H9 (cell line): ENCODE results near the gene TIMM22. TPM values are rescaled to one million over a fixed set of nuclear protein-coding genes. Genes with fewer than 3 reads are reported as not detected.

Experiments used
- DNase-seq: peaks from one replicate; pipeline ENCODE4 v3.0.0-alpha.2; 2017
- H2AFZ ChIP-seq: one replicate; pipeline ENCODE4 v1.6.1; 2013; ENCODE audit warnings: mild to moderate bottlenecking, low read length, control low read depth, moderate library complexity
- H2AK5ac ChIP-seq: 2 replicates; pipeline ENCODE4 v1.6.1; 2013; ENCODE audit warnings: low read length, control low read depth, mixed read lengths; ENCODE audit not compliant: insufficient read length
- H2BK120ac ChIP-seq: one replicate; pipeline ENCODE4 v1.6.1; 2013; ENCODE audit warnings: low read depth, mild to moderate bottlenecking, low read length, control low read depth, inconsistent platforms; ENCODE audit not compliant: poor library complexity, severe bottlenecking
- H2BK12ac ChIP-seq: 2 replicates; pipeline ENCODE4 v1.6.1; 2013; ENCODE audit warnings: low read length, control low read depth, mixed read lengths, low read depth; ENCODE audit not compliant: insufficient read length
- H2BK15ac ChIP-seq: 2 replicates; pipeline ENCODE4 v1.6.1; 2013; ENCODE audit warnings: low read depth, low read length, control low read depth
- H2BK20ac ChIP-seq: one replicate; pipeline ENCODE4 v1.6.1; 2013; ENCODE audit warnings: low read depth, mild to moderate bottlenecking, low read length, control low read depth, inconsistent platforms; ENCODE audit not compliant: poor library complexity, severe bottlenecking
- H2BK5ac ChIP-seq: 2 replicates; pipeline ENCODE4 v1.6.1; 2013; ENCODE audit warnings: low read length, control low read depth, mixed read lengths; ENCODE audit not compliant: insufficient read length
- H3K14ac ChIP-seq: 2 replicates; pipeline ENCODE4 v1.6.1; 2013; ENCODE audit warnings: low read length, control low read depth; ENCODE audit not compliant: insufficient read depth
- H3K18ac ChIP-seq: 2 replicates; pipeline ENCODE4 v1.6.1; 2013; ENCODE audit warnings: low read depth, mild to moderate bottlenecking, mixed read lengths, low read length, control low read depth; ENCODE audit not compliant: insufficient read length
- H3K23ac ChIP-seq: 2 replicates; pipeline ENCODE4 v1.6.1; 2013; ENCODE audit warnings: low read length, control low read depth, mixed read lengths, low read depth; ENCODE audit not compliant: insufficient read length
- H3K23me2 ChIP-seq: 2 replicates; pipeline ENCODE4 v1.6.1; 2013; ENCODE audit warnings: low read depth, mild to moderate bottlenecking, mixed read lengths, low read length, control low read depth; ENCODE audit not compliant: insufficient read length, poor library complexity, severe bottlenecking
- H3K27ac ChIP-seq: 2 replicates; pipeline ENCODE4 v1.5.1; 2013; ENCODE audit warnings: low read length, control low read depth, mixed read lengths, low read depth; ENCODE audit not compliant: insufficient read length
- H3K27me3 ChIP-seq: 2 replicates; pipeline ENCODE4 v1.6.1; 2013; ENCODE audit warnings: low read length, control low read depth, inconsistent platforms; ENCODE audit not compliant: insufficient read depth
- H3K4ac ChIP-seq: 2 replicates; pipeline ENCODE4 v1.6.1; 2013; ENCODE audit warnings: low read depth, mild to moderate bottlenecking, control low read depth, inconsistent platforms, low read length, moderate library complexity
- H3K4me1 ChIP-seq: 2 replicates; pipeline ENCODE4 v1.6.1; 2013; ENCODE audit warnings: low read length, control low read depth, inconsistent platforms; ENCODE audit not compliant: insufficient read depth
- H3K4me2 ChIP-seq: 2 replicates; pipeline ENCODE4 v1.6.1; 2013; ENCODE audit warnings: low read length, control low read depth, mixed read lengths; ENCODE audit not compliant: insufficient read length, insufficient read depth
- H3K56ac ChIP-seq: 2 replicates; pipeline ENCODE4 v1.6.1; 2013; ENCODE audit warnings: low read depth, mild to moderate bottlenecking, mixed read lengths, low read length, control low read depth; ENCODE audit not compliant: insufficient read length
- H3K79me1 ChIP-seq: 2 replicates; pipeline ENCODE4 v1.6.1; 2013; ENCODE audit warnings: low read depth, mild to moderate bottlenecking, moderate library complexity, low read length, control low read depth, inconsistent platforms; ENCODE audit not compliant: insufficient read depth, poor library complexity, severe bottlenecking
- H3K79me2 ChIP-seq: 2 replicates; pipeline ENCODE4 v1.6.1; 2013; ENCODE audit warnings: low read length, control low read depth, inconsistent platforms; ENCODE audit not compliant: insufficient read depth
- H3K9ac ChIP-seq: 2 replicates; pipeline ENCODE4 v1.6.1; 2013; ENCODE audit warnings: low read length, control low read depth, mixed read lengths; ENCODE audit not compliant: insufficient read length; ENCODE audit errors: extremely low read depth
- H3K9me3 ChIP-seq: one replicate; pipeline ENCODE4 v1.6.1; 2013; ENCODE audit warnings: low read depth, low read length, inconsistent platforms; ENCODE audit not compliant: control insufficient read depth
- H3T11ph ChIP-seq: one replicate; pipeline ENCODE4 v1.6.1; 2013; ENCODE audit warnings: mild to moderate bottlenecking, low read length, control low read depth, inconsistent platforms
- H4K20me1 ChIP-seq: one replicate; pipeline ENCODE4 v1.6.1; 2013; ENCODE audit not compliant: control insufficient read depth, insufficient read length, insufficient read depth
- H4K5ac ChIP-seq: 2 replicates; pipeline ENCODE4 v1.6.1; 2013; ENCODE audit warnings: low read depth, mild to moderate bottlenecking, mixed read lengths, low read length, control low read depth; ENCODE audit not compliant: insufficient read length
- H4K8ac ChIP-seq: replicated peaks from 2 replicates; pipeline ENCODE4 v1.6.1; 2013; ENCODE audit warnings: low read length, control low read depth, mixed read lengths, low read depth; ENCODE audit not compliant: insufficient read length
- H4K91ac ChIP-seq: 2 replicates; pipeline ENCODE4 v1.6.1; 2013; ENCODE audit warnings: low read depth, mild to moderate bottlenecking, moderate library complexity, mixed read lengths, low read length, control low read depth; ENCODE audit not compliant: insufficient read length
- H3K27ac Mint-ChIP-seq, 3 experiments: 2 replicates in 2 of 3; 3 replicates in 1 of 3; pipeline ENCODE4 v1.8.0; 2020 to 2021; ENCODE audit warnings: mixed read lengths in 3 of 3, mild to moderate bottlenecking in 1 of 3, moderate library complexity in 1 of 3
- H3K27me3 Mint-ChIP-seq: 2 replicates; pipeline ENCODE4 v1.8.0; 2021; ENCODE audit warnings: low read depth, mild to moderate bottlenecking, moderate library complexity, mixed read lengths
- H3K36me3 Mint-ChIP-seq, 3 experiments: 2 replicates in 2 of 3; 3 replicates in 1 of 3; pipeline ENCODE4 v1.8.0; 2020 to 2021; ENCODE audit warnings: low read depth in 3 of 3, mixed read lengths in 3 of 3; ENCODE audit not compliant: insufficient read depth in 1 of 3
- H3K4me1 Mint-ChIP-seq, 2 experiments: 2 replicates each; pipeline ENCODE4 v1.8.0; 2020; ENCODE audit warnings: mixed read lengths in 2 of 2
- H3K4me3 Mint-ChIP-seq, 2 experiments: 2 replicates in 1 of 2; 3 replicates in 1 of 2; pipeline ENCODE4 v1.8.0; 2020 to 2021; ENCODE audit warnings: mild to moderate bottlenecking in 2 of 2, mixed read lengths in 2 of 2, moderate library complexity in 1 of 2
- H3K9me3 Mint-ChIP-seq, 2 experiments: 2 replicates in 1 of 2; 3 replicates in 1 of 2; pipeline ENCODE4 v1.8.0; 2020; ENCODE audit warnings: mild to moderate bottlenecking in 2 of 2, mixed read lengths in 2 of 2, moderate library complexity in 1 of 2
- whole genome bisulfite sequencing: extraction: QIAGEN DNeasy Blood & Tissue Kit; methylation state at CpG from one replicate; pipeline ENCODE4 v1.1.7; 2013; ENCODE audit warnings: missing lambda C conversion rate, low lambda C conversion rate, mixed read lengths; ENCODE audit not compliant: insufficient read length; ENCODE audit errors: extremely low coverage; 5-methylcytosine and 5-hydroxymethylcytosine counted together
- total RNA-seq: library from RNA; stranded (reverse); gene quantifications from 2 replicates; pipeline ENCODE4 v1.2.1, GENCODE V29; 2021
- TF ChIP-seq, protein P1 (sequence below): fragments of 200-600 bp; sonication (generic); conservative IDR thresholded peaks from 3 replicates; pipeline ENCODE4 v1.8.0; 2021; ENCODE audit warnings: antibody characterized with exemption, mild to moderate bottlenecking

TIMM22 gene
- total RNA-seq, 1 experiment from 2014 or later, result 23.0 TPM

DNA sequence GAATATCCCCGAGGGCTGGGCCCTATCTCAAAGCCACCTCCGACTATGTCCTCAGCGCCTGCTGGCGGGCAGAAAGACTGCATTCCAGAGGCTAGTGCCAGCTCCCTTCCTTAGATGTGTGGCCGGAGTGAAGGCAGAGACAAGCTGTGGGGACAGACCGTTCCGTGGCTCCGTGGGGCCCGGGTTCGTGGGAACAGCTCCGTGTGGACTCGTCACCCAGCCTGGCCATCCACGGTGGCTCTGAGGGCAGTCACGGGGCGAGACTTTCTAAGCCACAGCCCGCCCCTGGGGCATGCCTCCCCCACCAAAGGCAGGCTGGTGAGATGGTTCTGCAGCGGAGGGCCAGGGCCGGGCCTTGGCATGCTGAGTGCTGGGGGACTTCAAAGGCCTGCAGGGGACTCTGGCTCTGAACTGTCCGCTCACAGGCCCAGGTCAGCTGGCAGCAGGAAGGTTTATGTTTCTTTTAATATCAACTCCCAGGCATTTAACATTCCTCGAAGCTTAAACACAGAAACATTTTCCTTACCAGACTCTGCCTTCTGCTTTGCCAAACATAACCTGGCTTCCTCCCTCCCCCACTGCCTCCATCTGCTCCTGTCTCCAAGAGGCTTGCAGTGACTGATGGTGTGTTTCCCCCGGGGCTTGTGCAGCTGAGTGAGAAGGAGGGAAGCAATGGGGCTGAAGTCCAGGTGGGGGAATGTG, 50.4 kb downstream of the TIMM22 start:
- no peaks in the 10 kb centered on the region for H3K9me3 ChIP-seq
- no peaks in the 10 kb centered on the region for H3K23me2 ChIP-seq
- H2BK5ac ChIP-seq, result no peak overlapping the region
- H3K18ac ChIP-seq, result no peak overlapping the region
- H3K79me1 ChIP-seq, result no peaks in the 10 kb centered on the region
- Mint-ChIP-seq H3K27me3 (no peaks in the 10 kb centered on the region), H3K36me3 (peaks cover 0 to 13% (median 5%) of the 10 kb centered on the region in 3 experiments; a peak in 5 of 7 replicates), H3K27ac (no peak overlapping the region), H3K4me1 (peaks cover 2 to 6% of the 10 kb centered on the region in 2 experiments; a peak in 2 of 4 replicates), H3K4me3 (no peak overlapping the region), H3K9me3 (no peaks in the 10 kb centered on the region)
- no CpG with 5 or more reads among the region's 21 CpGs for WGBS
- H3K23ac ChIP-seq, result no peak overlapping the region
- no peak overlapping the region for H2BK12ac ChIP-seq
- H2AFZ ChIP-seq, result no peak overlapping the region
- no peaks in the 10 kb centered on the region for H3K79me2 ChIP-seq
- no peaks in the 10 kb centered on the region for H4K20me1 ChIP-seq
- no peak overlapping the region for H3K56ac ChIP-seq
- no peak overlapping the region for H3K4ac ChIP-seq
- no peaks in the 10 kb centered on the region for H3K27me3 ChIP-seq
- no peak overlapping the region for H2BK15ac ChIP-seq
- no peak overlapping the region for H2BK120ac ChIP-seq
- TF ChIP-seq, protein P1, sequence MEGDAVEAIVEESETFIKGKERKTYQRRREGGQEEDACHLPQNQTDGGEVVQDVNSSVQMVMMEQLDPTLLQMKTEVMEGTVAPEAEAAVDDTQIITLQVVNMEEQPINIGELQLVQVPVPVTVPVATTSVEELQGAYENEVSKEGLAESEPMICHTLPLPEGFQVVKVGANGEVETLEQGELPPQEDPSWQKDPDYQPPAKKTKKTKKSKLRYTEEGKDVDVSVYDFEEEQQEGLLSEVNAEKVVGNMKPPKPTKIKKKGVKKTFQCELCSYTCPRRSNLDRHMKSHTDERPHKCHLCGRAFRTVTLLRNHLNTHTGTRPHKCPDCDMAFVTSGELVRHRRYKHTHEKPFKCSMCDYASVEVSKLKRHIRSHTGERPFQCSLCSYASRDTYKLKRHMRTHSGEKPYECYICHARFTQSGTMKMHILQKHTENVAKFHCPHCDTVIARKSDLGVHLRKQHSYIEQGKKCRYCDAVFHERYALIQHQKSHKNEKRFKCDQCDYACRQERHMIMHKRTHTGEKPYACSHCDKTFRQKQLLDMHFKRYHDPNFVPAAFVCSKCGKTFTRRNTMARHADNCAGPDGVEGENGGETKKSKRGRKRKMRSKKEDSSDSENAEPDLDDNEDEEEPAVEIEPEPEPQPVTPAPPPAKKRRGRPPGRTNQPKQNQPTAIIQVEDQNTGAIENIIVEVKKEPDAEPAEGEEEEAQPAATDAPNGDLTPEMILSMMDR, result no peak
- no peak overlapping the region for H2AK5ac ChIP-seq
- H4K8ac ChIP-seq, result no peak overlapping the region
- no peak for DNase-seq
- H3K27ac ChIP-seq, result no peak overlapping the region
- no peak overlapping the region for H3K9ac ChIP-seq
- H3T11ph ChIP-seq, result no peak overlapping the region
- no peak overlapping the region for H3K14ac ChIP-seq
- no peak overlapping the region for H3K4me2 ChIP-seq
- H3K4me1 ChIP-seq, result no peaks in the 10 kb centered on the region
- H4K91ac ChIP-seq, result no peak overlapping the region
- no peak overlapping the region for H2BK20ac ChIP-seq
- H4K5ac ChIP-seq, result no peak overlapping the region
